ENCODE measurements around the gene LRRC25.

LRRC25 gene

GRCh38 chr19:18346091-18346490 is 51.3 kb downstream of the LRRC25 start:
- no peak for TF ChIP-seq SUZ12 (IDR thresholded peaks at IDR 0.05)
- TF ChIP-seq CTBP1 (IDR thresholded peaks at IDR 0.05; ENCODE audit: borderline replicate concordance), result no peak
- TF ChIP-seq TARDBP (IDR thresholded peaks at IDR 0.05), result no peak
- no peak for TF ChIP-seq FOXA1 (IDR thresholded peaks at IDR 0.05)
- TF ChIP-seq FOXK2 (IDR thresholded peaks at IDR 0.05), result no peak
- no peak for TF ChIP-seq NFRKB (IDR thresholded peaks at IDR 0.05)
- no peak for TF ChIP-seq L3MBTL2 (conservative IDR thresholded peaks at IDR 0.05)
- no peak for TF ChIP-seq SP1 (IDR thresholded peaks at IDR 0.05)
- TF ChIP-seq ZNF384 (IDR thresholded peaks at IDR 0.05), result no peak
- no peak for TF ChIP-seq FOXM1 (IDR thresholded peaks at IDR 0.05; ENCODE audit: borderline replicate concordance)
- TF ChIP-seq PKNOX1 (IDR thresholded peaks at IDR 0.05), result no peak
- no peak for TF ChIP-seq HDGF (IDR thresholded peaks at IDR 0.05; ENCODE audit: borderline replicate concordance)
- TF ChIP-seq ARNT (IDR thresholded peaks at IDR 0.05), result no peak
- no peak for TF ChIP-seq BHLHE40 (IDR thresholded peaks at IDR 0.05; ENCODE audit: borderline replicate concordance)
- no peak for TF ChIP-seq ELF4 (IDR thresholded peaks at IDR 0.05)
- no peak for TF ChIP-seq LEF1 (IDR thresholded peaks at IDR 0.05; ENCODE audit: borderline replicate concordance)
- DNase-seq (ENCODE audit: extremely low spot score), result no peak
- POLR2A ChIA-PET, result interaction anchor here (0.6 kb wide), 1 partner anchor 66 kb away, joined by 3 read pairs; no protein-coding TSS in a partner anchor
- CTCF ChIA-PET, result no interaction called here

- CTCF ChIA-PET, result interaction anchor here (0.6 kb wide), 1 partner anchor 15 kb away, joined by 4 read pairs; no protein-coding TSS in a partner anchor
- POLR2A ChIA-PET, result interaction anchor here (0.6 kb wide), 1 partner anchor 65 kb away, joined by 3 read pairs; no protein-coding TSS in a partner anchor
- DNase-seq (ENCODE audit: extremely low spot score), result no peak
- no peak for TF ChIP-seq HDGF (IDR thresholded peaks at IDR 0.05; ENCODE audit: borderline replicate concordance)
- no peak for TF ChIP-seq L3MBTL2 (conservative IDR thresholded peaks at IDR 0.05)
- no peak for TF ChIP-seq ELF4 (IDR thresholded peaks at IDR 0.05)
Measured at GRCh38 chr19:18345296-18345695, 52.1 kb downstream of the LRRC25 start.

GRCh38 chr19:18344582-18344950 is 52.9 kb downstream of the LRRC25 start:
- no peak for DNase-seq (ENCODE audit: extremely low spot score)
- ChIA-PET CTCF (interaction anchor here (3.6 kb wide), 1 partner anchor 65 kb away, joined by 22 read pairs; no protein-coding TSS in a partner anchor), POLR2A (no interaction called here)
- TF ChIP-seq FOXM1 (IDR thresholded peaks at IDR 0.05; ENCODE audit: borderline replicate concordance), result no peak
- TF ChIP-seq SUZ12 (IDR thresholded peaks at IDR 0.05), result no peak
- TF ChIP-seq BHLHE40 (IDR thresholded peaks at IDR 0.05; ENCODE audit: borderline replicate concordance), result no peak
- TF ChIP-seq HDGF (IDR thresholded peaks at IDR 0.05; ENCODE audit: borderline replicate concordance), result no peak
- no peak for TF ChIP-seq ARNT (IDR thresholded peaks at IDR 0.05)
- no peak for TF ChIP-seq ZNF384 (IDR thresholded peaks at IDR 0.05)
- no peak for TF ChIP-seq TARDBP (IDR thresholded peaks at IDR 0.05)
- TF ChIP-seq ELF4 (IDR thresholded peaks at IDR 0.05), result no peak
- no peak for TF ChIP-seq FOXK2 (IDR thresholded peaks at IDR 0.05)
- no peak for TF ChIP-seq FOXA1 (IDR thresholded peaks at IDR 0.05)
- no peak for TF ChIP-seq SP1 (IDR thresholded peaks at IDR 0.05)
- TF ChIP-seq L3MBTL2 (conservative IDR thresholded peaks at IDR 0.05), result no peak
- no peak for TF ChIP-seq LEF1 (IDR thresholded peaks at IDR 0.05; ENCODE audit: borderline replicate concordance)
- no peak for TF ChIP-seq PKNOX1 (IDR thresholded peaks at IDR 0.05)
- no peak for TF ChIP-seq NFRKB (IDR thresholded peaks at IDR 0.05)
- TF ChIP-seq CTBP1 (IDR thresholded peaks at IDR 0.05; ENCODE audit: borderline replicate concordance), result no peak

GRCh38 chr19:18342090-18342632 is 55.3 kb downstream of the LRRC25 start:
- no peak for DNase-seq (ENCODE audit: extremely low spot score)
- CTCF ChIA-PET, result interaction anchor here (0.6 to 3.6 kb wide), 3 partner anchors 13 to 64 kb away, joined by 3 to 22 read pairs (median 3); no protein-coding TSS in a partner anchor
- no peak for TF ChIP-seq LEF1 (IDR thresholded peaks at IDR 0.05; ENCODE audit: borderline replicate concordance)
- TF ChIP-seq HDGF (IDR thresholded peaks at IDR 0.05; ENCODE audit: borderline replicate concordance), result no peak
- TF ChIP-seq SP1 (IDR thresholded peaks at IDR 0.05), result no peak
- no peak for TF ChIP-seq BHLHE40 (IDR thresholded peaks at IDR 0.05; ENCODE audit: borderline replicate concordance)
- no peak for TF ChIP-seq FOXM1 (IDR thresholded peaks at IDR 0.05; ENCODE audit: borderline replicate concordance)
- no peak for TF ChIP-seq ARNT (IDR thresholded peaks at IDR 0.05)
- TF ChIP-seq ZNF384 (IDR thresholded peaks at IDR 0.05), result no peak
- TF ChIP-seq ELF4 (IDR thresholded peaks at IDR 0.05), result no peak
- POLR2A ChIA-PET, result interaction anchor here (1.0 to 2.5 kb wide), 3 partner anchors 14 to 61 kb away, joined by 3 to 17 read pairs (median 4); partner anchors contain the start of genes JUND and LSM4
